HEK293 (cell line): Measurements from ENCODE around the gene ZFY.

Experiments used
- TRIM28 ChIP-seq: IDR thresholded peaks from 2 replicates; pipeline ENCODE4 v1.6.1; 2011; ENCODE audit warnings: low read length, control low read depth, borderline replicate concordance
- ZNF16 ChIP-seq: fragments of 450-650 bp; formaldehyde crosslinking; IDR thresholded peaks from 2 replicates; pipeline ENCODE4 v1.5.1; 2016; ENCODE audit warnings: low read depth, missing biosample characterization, missing genetic modification characterization
- ZNF37A ChIP-seq: fragments of 450-650 bp; IDR thresholded peaks from 2 replicates; pipeline ENCODE4 v1.5.1; 2018; ENCODE audit warnings: missing biosample characterization, missing genetic modification characterization
- TF ChIP-seq, protein P1 (sequence below): fragments of 450-650 bp; formaldehyde crosslinking; IDR thresholded peaks from 2 replicates; pipeline ENCODE4 v1.5.1; 2016; ENCODE audit warnings: missing biosample characterization, missing genetic modification characterization
- TF ChIP-seq, protein P2 (sequence below): IDR thresholded peaks from 2 replicates; pipeline ENCODE4 v1.6.1; 2011; ENCODE audit warnings: mild to moderate bottlenecking, low read depth, low read length, borderline replicate concordance

GRCh38 chrY:2934861-2935715 is at the start of gene ZFY:
- TF ChIP-seq, protein P1, sequence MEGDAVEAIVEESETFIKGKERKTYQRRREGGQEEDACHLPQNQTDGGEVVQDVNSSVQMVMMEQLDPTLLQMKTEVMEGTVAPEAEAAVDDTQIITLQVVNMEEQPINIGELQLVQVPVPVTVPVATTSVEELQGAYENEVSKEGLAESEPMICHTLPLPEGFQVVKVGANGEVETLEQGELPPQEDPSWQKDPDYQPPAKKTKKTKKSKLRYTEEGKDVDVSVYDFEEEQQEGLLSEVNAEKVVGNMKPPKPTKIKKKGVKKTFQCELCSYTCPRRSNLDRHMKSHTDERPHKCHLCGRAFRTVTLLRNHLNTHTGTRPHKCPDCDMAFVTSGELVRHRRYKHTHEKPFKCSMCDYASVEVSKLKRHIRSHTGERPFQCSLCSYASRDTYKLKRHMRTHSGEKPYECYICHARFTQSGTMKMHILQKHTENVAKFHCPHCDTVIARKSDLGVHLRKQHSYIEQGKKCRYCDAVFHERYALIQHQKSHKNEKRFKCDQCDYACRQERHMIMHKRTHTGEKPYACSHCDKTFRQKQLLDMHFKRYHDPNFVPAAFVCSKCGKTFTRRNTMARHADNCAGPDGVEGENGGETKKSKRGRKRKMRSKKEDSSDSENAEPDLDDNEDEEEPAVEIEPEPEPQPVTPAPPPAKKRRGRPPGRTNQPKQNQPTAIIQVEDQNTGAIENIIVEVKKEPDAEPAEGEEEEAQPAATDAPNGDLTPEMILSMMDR (tag by site-specific recombination): no peak
- TF ChIP-seq, protein P2, sequence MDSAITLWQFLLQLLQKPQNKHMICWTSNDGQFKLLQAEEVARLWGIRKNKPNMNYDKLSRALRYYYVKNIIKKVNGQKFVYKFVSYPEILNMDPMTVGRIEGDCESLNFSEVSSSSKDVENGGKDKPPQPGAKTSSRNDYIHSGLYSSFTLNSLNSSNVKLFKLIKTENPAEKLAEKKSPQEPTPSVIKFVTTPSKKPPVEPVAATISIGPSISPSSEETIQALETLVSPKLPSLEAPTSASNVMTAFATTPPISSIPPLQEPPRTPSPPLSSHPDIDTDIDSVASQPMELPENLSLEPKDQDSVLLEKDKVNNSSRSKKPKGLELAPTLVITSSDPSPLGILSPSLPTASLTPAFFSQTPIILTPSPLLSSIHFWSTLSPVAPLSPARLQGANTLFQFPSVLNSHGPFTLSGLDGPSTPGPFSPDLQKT: no peak
- TF ChIP-seq ZNF16 (tag by site-specific recombination) (no peak), TRIM28 (no peak), ZNF37A (no peak)
